GM23248 (cell line): ENCODE results near the gene MTMR6. TPM values are rescaled to one million over a fixed set of nuclear protein-coding genes. Genes with fewer than 3 reads are reported as not detected.
A peak's percentile ranks its signal among the peaks of the same experiment; 100 is the strongest.

Experiments used
- DNase-seq: peaks from one replicate; pipeline ENCODE4 v3.0.0-alpha.2; 2015
- H2AFZ ChIP-seq: fragments of 200-600 bp; sonication (generic); 2 replicates; pipeline ENCODE4 v1.6.1; 2016; ENCODE audit warnings: antibody characterized with exemption
- H3F3A ChIP-seq: fragments of 200-600 bp; sonication (generic); 2 replicates; pipeline ENCODE4 v1.6.1; 2016; ENCODE audit warnings: mild to moderate bottlenecking, antibody characterized with exemption, mixed run types; ENCODE audit not compliant: insufficient read depth
- H3K27ac ChIP-seq: fragments of 200-600 bp; sonication (generic); 2 replicates; pipeline ENCODE4 v1.5.1; 2016; ENCODE audit warnings: mild to moderate bottlenecking
- H3K27me3 ChIP-seq: fragments of 200-600 bp; sonication (generic); replicated peaks from 2 replicates; pipeline ENCODE4 v1.6.1; 2016; ENCODE audit warnings: mild to moderate bottlenecking; ENCODE audit not compliant: insufficient read depth
- H3K36me3 ChIP-seq: fragments of 200-600 bp; sonication (generic); 2 replicates; pipeline ENCODE4 v1.6.1; 2016; ENCODE audit warnings: low read depth, mild to moderate bottlenecking
- H3K4me1 ChIP-seq: fragments of 200-600 bp; sonication (generic); 2 replicates; pipeline ENCODE4 v1.6.1; 2016; ENCODE audit warnings: mild to moderate bottlenecking; ENCODE audit not compliant: insufficient read depth
- H3K4me2 ChIP-seq: fragments of 200-600 bp; sonication (generic); one replicate; pipeline ENCODE4 v1.6.1; 2016; ENCODE audit warnings: mild to moderate bottlenecking; ENCODE audit not compliant: unreplicated experiment
- H3K4me3 ChIP-seq: fragments of 200-600 bp; sonication (generic); 2 replicates; pipeline ENCODE4 v1.5.1; 2016; ENCODE audit warnings: mild to moderate bottlenecking
- H3K79me2 ChIP-seq: fragments of 200-600 bp; sonication (generic); 2 replicates; pipeline ENCODE4 v1.6.1; 2016; ENCODE audit warnings: mild to moderate bottlenecking; ENCODE audit not compliant: insufficient read depth
- H3K9ac ChIP-seq: fragments of 200-600 bp; sonication (generic); 2 replicates; pipeline ENCODE4 v1.6.1; 2016; ENCODE audit warnings: mild to moderate bottlenecking
- H3K9me2 ChIP-seq: fragments of 200-600 bp; sonication (generic); 2 replicates; pipeline ENCODE4 v1.6.1; 2016; ENCODE audit warnings: mixed run types, mild to moderate bottlenecking, moderate library complexity; ENCODE audit not compliant: insufficient read depth
- H3K9me3 ChIP-seq: fragments of 200-600 bp; sonication (generic); one replicate; pipeline ENCODE4 v1.6.1; 2017; ENCODE audit warnings: low read depth
- H4K20me1 ChIP-seq: fragments of 200-600 bp; sonication (generic); 2 replicates; pipeline ENCODE4 v1.6.0; 2016; ENCODE audit not compliant: insufficient read depth
- EZH2 ChIP-seq: fragments of 200-600 bp; sonication (generic); IDR thresholded peaks from 2 replicates; pipeline ENCODE4 v1.6.1; 2018; ENCODE audit warnings: antibody characterized with exemption, mild to moderate bottlenecking; ENCODE audit not compliant: insufficient read depth, poor library complexity, severe bottlenecking
- EZH2phosphoT487 ChIP-seq: fragments of 200-600 bp; sonication (generic); IDR thresholded peaks from 2 replicates; pipeline ENCODE4 v1.6.1; 2018; ENCODE audit warnings: antibody characterized with exemption, moderate library complexity, mild to moderate bottlenecking, low read depth; ENCODE audit not compliant: insufficient read depth
- WGBS, 2 experiments: methylation state at CpG; one replicate each; pipeline ENCODE4 v1.1.6; 2015 to 2017; ENCODE audit warnings: low lambda C conversion rate in 2 of 2, low coverage in 1 of 2; ENCODE audit errors: missing lambda C conversion rate in 2 of 2; 5-methylcytosine and 5-hydroxymethylcytosine counted together
- in situ Hi-C: fragments of 300-500 bp; cut with MboI; formaldehyde crosslinking; loops from 2 replicates; pipeline ENCODE4 v1.15.0; 2020
- polyA plus RNA-seq: library from polyadenylated mRNA; unstranded; fragments of >200 nt; fragmentation: Nextera tagmentation; extraction: Ambion mirVana; gene quantifications from 2 replicates; pipeline ENCODE4 v1.2.1, GENCODE V29; 2016
- total RNA-seq: library from RNA; depleted of rRNA; stranded (reverse); fragments of >200 nt; shearing (Covaris generic); gene quantifications from 2 replicates; pipeline ENCODE4 v1.2.3, GENCODE V29; 2014; rRNA removed

Gene MTMR6
- 37.2 and 40.8 TPM in 2 replicates for total RNA-seq
- 25.5 and 26.1 TPM in 2 replicates for polyA plus RNA-seq

- Histone ChIP-seq H3K27me3 (no peaks in the 10 kb centered on the region), H3K9ac (peak within 1 kb of the TSS; percentile 92), H2AFZ (peak within 1 kb of the TSS; percentile 92), H3K9me3 (no peaks in the 10 kb centered on the region), H3F3A (peaks cover 18% of the 10 kb centered on the region), H3K36me3 (no peaks in the 10 kb centered on the region), H3K4me2 (peak within 1 kb of the TSS; percentile 92), H3K27ac (peak within 1 kb of the TSS; percentile 82), H3K4me3 (peak within 1 kb of the TSS; percentile 87), H4K20me1 (no peaks in the 10 kb centered on the region), H3K9me2 (no peaks in the 10 kb centered on the region), H3K4me1 (peaks cover 29% of the 10 kb centered on the region), H3K79me2 (peaks cover 50% of the 10 kb centered on the region)
- TF ChIP-seq EZH2phosphoT487 (no peak), EZH2 (no peak)
- in situ Hi-C loops = no loop called here
- 1 to 2% methylated on average over 61 of the region's 65 CpGs for WGBS, 2 experiments
- DNase-seq = peak; percentile 87
Observed at GRCh38 chr13:25286969-25287961, at the start of gene MTMR6. Gene MTMR6, minus strand, starts transcription at chr13:25287488. Its CDS starts 241 bp downstream, at chr13:25287247.

DNA sequence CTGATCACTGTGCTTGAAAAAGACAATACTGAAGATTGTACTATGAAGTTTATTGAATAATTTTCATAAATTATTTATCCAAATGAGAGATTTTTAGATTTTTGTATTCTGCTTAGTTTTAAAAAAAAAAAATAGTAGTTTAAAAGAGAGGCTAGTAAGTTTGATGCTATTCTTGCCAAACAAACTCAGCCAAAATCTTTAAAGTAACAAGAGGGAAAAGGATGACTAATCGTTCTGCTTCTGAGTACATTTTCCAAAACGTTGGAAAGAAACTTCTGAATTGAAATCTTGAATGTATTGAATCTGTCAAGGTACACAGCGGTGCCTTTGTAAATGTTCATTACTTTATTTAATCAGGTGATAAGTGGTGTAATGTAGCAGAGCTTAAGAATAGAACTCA, 48.6 kb upstream of the MTMR6 start:
- Histone ChIP-seq H3K9me3 (no peaks in the 10 kb centered on the region), H4K20me1 (no peaks in the 10 kb centered on the region), H2AFZ (no peak overlapping the region), H3F3A (0 out of 2 replicates have a peak, but pooled peaks cover 14% of the 10 kb centered on the region), H3K4me1 (no peaks in the 10 kb centered on the region), H3K4me2 (no peak overlapping the region), H3K27ac (no peak overlapping the region), H3K4me3 (no peak overlapping the region), H3K79me2 (peaks cover 51% of the 10 kb centered on the region), H3K36me3 (peaks cover 74% of the 10 kb centered on the region), H3K9ac (no peak overlapping the region), H3K27me3 (no peaks in the 10 kb centered on the region), H3K9me2 (no peaks in the 10 kb centered on the region)
- 35 to 37% methylated on average over 3 of the region's 3 CpGs for WGBS, 2 experiments
- in situ Hi-C loops = no loop called here
- no peak for TF ChIP-seq EZH2
- TF ChIP-seq EZH2phosphoT487 = no peak
- DNase-seq = peak; percentile 50

DNA sequence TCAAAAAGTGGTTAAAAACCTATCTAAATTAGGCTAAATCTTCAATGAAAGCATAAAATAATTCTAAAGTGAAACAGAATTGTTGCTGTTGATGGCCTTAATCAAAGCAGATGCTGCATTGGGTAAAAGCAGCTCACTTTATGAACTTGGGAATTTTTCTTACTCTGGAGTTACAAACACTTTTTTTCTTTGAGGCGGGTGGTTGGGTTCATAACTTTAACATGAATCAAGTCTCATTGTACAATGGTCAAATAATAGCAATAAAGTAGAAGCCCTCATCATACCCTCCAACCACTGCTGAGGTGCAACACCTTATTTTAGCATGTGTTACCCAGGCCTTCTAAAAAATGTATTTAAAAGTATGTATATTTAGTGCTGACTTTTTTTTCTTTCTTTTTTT, 43.3 kb upstream of the MTMR6 start:
- Histone ChIP-seq H3K9me2 (no peaks in the 10 kb centered on the region), H2AFZ (no peak overlapping the region), H3K27ac (no peak overlapping the region), H3K79me2 (peaks cover 69% of the 10 kb centered on the region), H3K4me2 (no peak overlapping the region), H3K36me3 (peaks cover 83% of the 10 kb centered on the region), H3K9me3 (no peaks in the 10 kb centered on the region), H4K20me1 (no peaks in the 10 kb centered on the region), H3K27me3 (no peaks in the 10 kb centered on the region), H3F3A (peaks cover 36% of the 10 kb centered on the region; the same call in 1 of the 2 replicates), H3K4me1 (0 out of 2 replicates have a peak, but pooled peaks cover 8% of the 10 kb centered on the region), H3K4me3 (no peak overlapping the region), H3K9ac (no peak overlapping the region)
- 92 to 93% methylated on average over 1 of the region's 1 CpG for WGBS, 2 experiments
- TF ChIP-seq EZH2phosphoT487 (no peak), EZH2 (no peak)
- peak; percentile 15 for DNase-seq
- in situ Hi-C loops = no loop called here

DNA sequence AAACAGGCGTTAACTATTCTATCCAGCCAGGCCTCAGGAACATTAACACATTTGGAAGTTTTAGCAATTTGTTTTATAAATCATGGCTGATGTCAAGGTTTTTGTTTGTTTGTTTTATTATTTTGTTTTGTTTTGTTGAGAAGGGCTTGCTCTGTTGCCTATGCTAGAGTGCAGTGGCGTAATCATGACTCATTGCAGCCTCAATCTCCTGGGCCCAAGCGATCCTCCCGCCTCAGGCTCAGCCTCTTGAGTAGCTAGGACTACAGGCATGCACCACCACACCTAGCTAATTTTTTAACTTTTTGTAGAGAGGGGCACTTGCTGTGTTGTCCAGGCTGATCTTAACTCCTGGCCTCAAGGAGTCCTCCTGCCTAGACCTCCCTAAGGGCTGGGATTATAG, 42.4 kb upstream of the MTMR6 start:
- Histone ChIP-seq H3K9me2 (no peaks in the 10 kb centered on the region), H3K9ac (no peak overlapping the region), H3K4me1 (0 out of 2 replicates have a peak, but pooled peaks cover 8% of the 10 kb centered on the region), H3K9me3 (no peaks in the 10 kb centered on the region), H3K4me3 (no peak overlapping the region), H2AFZ (no peak overlapping the region), H4K20me1 (no peaks in the 10 kb centered on the region), H3F3A (peaks cover 30% of the 10 kb centered on the region; the same call in 1 of the 2 replicates), H3K36me3 (peaks cover 91% of the 10 kb centered on the region), H3K79me2 (peaks cover 63% of the 10 kb centered on the region), H3K4me2 (no peak overlapping the region), H3K27ac (no peak overlapping the region), H3K27me3 (no peaks in the 10 kb centered on the region)
- in situ Hi-C loops = no loop called here
- 97% methylated on average over 4 of the region's 4 CpGs for WGBS, 2 experiments
- peak; percentile 28 for DNase-seq
- TF ChIP-seq EZH2 (no peak), EZH2phosphoT487 (no peak)
